ENCODE results near the gene ARFGEF2. TPM values are rescaled to one million over a fixed set of nuclear protein-coding genes. Genes with fewer than 3 reads are reported as not detected.

Gene ARFGEF2
- total RNA-seq, 4 donors from 2014 or later, result 34.7 to 36.2 (median 35.2) TPM

DNA sequence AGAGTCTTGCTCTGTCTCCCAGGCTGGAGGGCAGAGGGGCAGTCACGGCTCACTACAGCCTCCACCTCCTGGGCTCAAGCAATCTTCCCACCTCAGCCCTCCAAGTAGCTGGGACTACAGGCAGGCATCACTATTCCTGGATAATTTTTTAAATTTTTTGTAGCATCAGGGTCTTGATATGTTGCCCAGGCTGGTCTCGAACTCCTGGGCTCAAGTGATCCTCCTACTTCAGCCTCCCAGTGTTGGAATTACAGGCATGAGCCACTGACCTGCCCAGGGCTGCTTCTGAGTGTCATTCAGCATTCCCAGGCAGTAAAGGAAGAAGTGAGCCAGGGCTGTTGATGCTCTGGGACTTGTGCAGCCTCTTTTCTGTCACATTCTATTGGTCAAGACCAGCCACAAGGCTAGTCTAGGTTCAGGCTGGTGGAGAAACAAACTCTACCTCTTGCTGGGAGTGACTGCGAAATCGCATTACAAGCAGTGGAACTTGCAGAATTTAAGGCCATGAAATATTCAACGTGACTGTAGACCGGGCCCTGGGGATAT, 2.1 kb upstream of the ARFGEF2 start:
- no peak for ATAC-seq (ENCODE audit: low FRiP score)
- TF ChIP-seq CTCF (IDR thresholded peaks at IDR 0.05), result no peak
- DNase-seq (ENCODE audit: low spot score), result no peak

DNA sequence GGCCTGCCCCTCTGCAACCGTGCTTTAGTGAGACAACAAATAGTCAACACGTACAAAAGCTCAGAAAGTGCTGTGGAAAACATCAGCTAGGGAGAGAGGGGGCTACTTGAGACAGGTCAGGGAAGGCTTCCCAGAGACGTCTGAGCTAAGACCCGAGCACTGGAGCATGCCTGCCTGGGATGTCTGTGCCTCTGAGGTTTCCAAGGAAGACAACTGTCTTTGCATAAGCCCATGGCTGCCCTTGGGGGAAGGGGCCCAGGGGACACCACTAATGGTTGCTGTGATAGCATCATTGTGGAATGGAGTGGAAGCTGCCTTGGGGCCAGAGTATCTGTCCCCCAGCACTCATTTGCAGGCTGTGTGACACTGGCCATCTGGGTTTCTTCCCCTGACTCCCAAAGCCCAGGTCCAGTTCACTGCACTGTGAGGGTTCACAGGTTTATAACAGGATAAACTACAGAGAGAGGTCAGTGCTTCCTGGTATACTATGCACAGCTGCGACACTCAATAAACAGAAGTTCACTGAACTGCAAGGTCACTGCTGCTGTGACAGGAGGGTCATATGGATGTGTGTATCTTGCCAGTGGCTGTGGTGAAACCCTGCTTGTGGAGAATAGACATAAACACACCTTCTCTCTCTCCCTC, 1.5 kb upstream of the ARFGEF2 start:
- no peak for ATAC-seq (ENCODE audit: low FRiP score)
- TF ChIP-seq CTCF (IDR thresholded peaks at IDR 0.05), result no peak
- DNase-seq (ENCODE audit: low spot score), result no peak

- ATAC-seq (ENCODE audit: low FRiP score) (no peak), DNase-seq (ENCODE audit: low spot score) (no peak)
- TF ChIP-seq CTCF (IDR thresholded peaks at IDR 0.05), result no peak
Measured at GRCh38 chr20:48920527-48921167, 864 bp upstream of the ARFGEF2 start.

GRCh38 chr20:48921883-48922820, 641 bp downstream of the ARFGEF2 start:
- DNase-seq (ENCODE audit: low spot score), result no peak
- peak; percentile 62 for ATAC-seq (ENCODE audit: low FRiP score)
- no peak for TF ChIP-seq CTCF (IDR thresholded peaks at IDR 0.05)

DNA sequence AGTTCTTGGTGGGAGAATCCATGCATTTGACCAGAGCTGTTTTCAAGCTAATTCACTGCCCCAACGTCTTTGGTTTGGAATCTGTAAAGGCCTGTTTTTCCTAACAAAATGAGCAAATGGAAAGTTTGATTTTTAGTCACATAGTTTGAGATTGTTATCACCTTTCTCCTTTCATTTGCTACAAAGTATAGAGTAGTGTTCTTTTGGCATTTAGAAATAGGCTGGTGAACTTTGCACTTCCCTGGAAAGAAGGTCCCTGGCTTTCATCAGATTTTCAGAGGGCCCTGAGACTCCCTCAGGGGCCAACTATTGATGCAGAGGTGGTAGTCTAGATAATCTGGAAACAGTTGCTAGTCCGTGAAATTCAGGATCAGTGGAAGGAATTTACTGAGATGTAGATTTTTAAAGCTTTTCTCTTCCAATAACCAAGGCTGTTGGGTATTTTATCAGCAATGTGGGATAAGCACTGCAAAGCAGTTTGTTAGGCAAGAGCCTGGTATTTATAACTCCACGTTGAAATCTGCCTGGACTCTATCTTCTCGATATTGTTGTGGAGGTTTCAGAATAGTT, 1.7 kb downstream of the ARFGEF2 start:
- TF ChIP-seq CTCF (IDR thresholded peaks at IDR 0.05), result no peak
- ATAC-seq (ENCODE audit: low FRiP score), result no peak
- no peak for DNase-seq (ENCODE audit: low spot score)

DNA sequence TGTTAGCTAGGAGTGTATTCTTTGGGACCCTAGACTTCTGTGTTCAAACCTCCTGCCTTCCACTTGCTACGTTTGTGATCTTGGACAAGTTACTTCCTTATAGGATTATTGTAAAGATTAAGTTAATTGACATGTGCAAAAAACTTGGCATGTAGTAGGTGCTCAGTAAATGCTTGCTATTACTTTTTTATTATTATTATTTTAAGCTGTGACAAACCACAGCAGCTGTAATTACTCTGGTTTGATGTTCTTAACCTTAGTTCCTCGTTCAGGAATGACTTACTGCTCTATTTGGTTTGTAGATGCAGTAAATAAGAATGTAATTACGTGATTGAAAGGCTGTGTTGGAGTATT, 3.2 kb downstream of the ARFGEF2 start:
- ATAC-seq (ENCODE audit: low FRiP score) (no peak), DNase-seq (ENCODE audit: low spot score) (no peak)
- no peak for TF ChIP-seq CTCF (IDR thresholded peaks at IDR 0.05)
